T-helper 17 cell (primary cell): ENCODE results near the gene GRIK2. TPM values are rescaled to one million over a fixed set of nuclear protein-coding genes. Genes with fewer than 3 reads are reported as not detected.

Source experiments
- ATAC-seq: fragments of 150-1000 bp; cut with Tn5 transposase; 2 replicates; pipeline ENCODE4 v1.10.0; 2021; ENCODE audit warnings: mild to moderate bottlenecking, moderate library complexity
- DNase-seq, 3 donors: peaks; one replicate each; pipeline versions ENCODE4 v3.0.0 to v3.0.0-alpha.2; 2020 to 2021
- H3K9me3 ChIP-seq: one replicate; pipeline ENCODE4 v1.7.0; 2013; ENCODE audit warnings: low read length, mild to moderate bottlenecking; ENCODE audit not compliant: control insufficient read depth, poor library complexity, severe bottlenecking
- H3K27ac Mint-ChIP-seq: one replicate; pipeline ENCODE4 v1.8.0; 2022; ENCODE audit warnings: mild to moderate bottlenecking, moderate library complexity, mixed read lengths
- H3K27me3 Mint-ChIP-seq: one replicate; pipeline ENCODE4 v1.8.0; 2022; ENCODE audit warnings: mixed read lengths
- H3K36me3 Mint-ChIP-seq: one replicate; pipeline ENCODE4 v1.8.0; 2022; ENCODE audit warnings: low read depth, mixed read lengths
- H3K4me1 Mint-ChIP-seq: one replicate; pipeline ENCODE4 v1.8.0; 2022; ENCODE audit warnings: mild to moderate bottlenecking, mixed read lengths
- H3K4me3 Mint-ChIP-seq: one replicate; pipeline ENCODE4 v1.8.0; 2022; ENCODE audit warnings: mild to moderate bottlenecking, moderate library complexity, mixed read lengths
- total RNA-seq, 4 donors: library from RNA in 2 of 4; stranded (reverse) in 2 of 4; gene quantifications; one replicate each; pipeline ENCODE4 v1.2.3 and lab custom pipeline; 2022 to 2026

The GRIK2 gene
- total RNA-seq, 2 donors from 2014 or later: not detected

- ATAC-seq (no peak), DNase-seq (no peak)
- no peak overlapping the region for H3K4me3 Mint-ChIP-seq
- no peaks in the 10 kb centered on the region for H3K9me3 ChIP-seq
- no peaks in the 10 kb centered on the region for H3K4me1 Mint-ChIP-seq
- H3K27me3 Mint-ChIP-seq: no peaks in the 10 kb centered on the region
- H3K27ac Mint-ChIP-seq: no peak overlapping the region
- no peaks in the 10 kb centered on the region for H3K36me3 Mint-ChIP-seq
Observed at GRCh38 chr6:101543796-101544195, 150.3 kb downstream of the GRIK2 start.

- no peak for ATAC-seq
- Mint-ChIP-seq H3K27ac (no peak overlapping the region), H3K4me3 (no peak overlapping the region), H3K4me1 (no peaks in the 10 kb centered on the region), H3K36me3 (no peaks in the 10 kb centered on the region), H3K27me3 (no peaks in the 10 kb centered on the region)
- DNase-seq: no peak
- no peaks in the 10 kb centered on the region for H3K9me3 ChIP-seq
Observed at GRCh38 chr6:101544286-101544685, 150.8 kb downstream of the GRIK2 start.

GRCh38 chr6:101545191-101545590 lies 151.7 kb downstream of the GRIK2 start:
- DNase-seq: no peak
- Mint-ChIP-seq H3K4me3 (no peak overlapping the region), H3K27me3 (no peaks in the 10 kb centered on the region), H3K27ac (no peak overlapping the region), H3K4me1 (no peaks in the 10 kb centered on the region), H3K36me3 (no peaks in the 10 kb centered on the region)
- no peaks in the 10 kb centered on the region for H3K9me3 ChIP-seq
- no peak for ATAC-seq

GRCh38 chr6:101550451-101550850 lies 156.9 kb downstream of the GRIK2 start:
- no peaks in the 10 kb centered on the region for H3K9me3 ChIP-seq
- Mint-ChIP-seq H3K27me3 (no peaks in the 10 kb centered on the region), H3K4me3 (no peak overlapping the region), H3K27ac (no peak overlapping the region), H3K4me1 (no peaks in the 10 kb centered on the region), H3K36me3 (no peaks in the 10 kb centered on the region)
- ATAC-seq: no peak
- no peak for DNase-seq

- no peaks in the 10 kb centered on the region for H3K36me3 Mint-ChIP-seq
- no peak for ATAC-seq
Observed at GRCh38 chr6:101554231-101554630, 160.7 kb downstream of the GRIK2 start.

DNA sequence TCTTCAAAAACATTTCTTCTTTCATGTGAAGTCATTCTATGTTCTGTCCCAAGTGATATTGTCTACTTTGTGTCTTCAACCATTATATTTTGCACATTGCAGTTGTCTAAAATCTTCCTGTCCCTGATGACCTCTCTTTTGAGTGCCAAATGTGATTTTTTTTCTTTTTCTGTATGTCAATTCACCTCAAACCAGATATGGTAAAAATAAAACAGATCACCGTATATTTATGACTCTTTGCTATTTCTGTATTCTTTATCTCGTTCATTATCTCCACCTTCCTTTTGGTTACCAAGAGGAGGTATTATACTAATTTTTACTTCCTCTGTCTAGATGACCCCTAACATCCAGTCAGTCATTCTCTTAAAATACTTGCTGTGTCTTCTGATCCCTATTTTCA lies 165.2 kb downstream of the GRIK2 start:
- no peaks in the 10 kb centered on the region for H3K9me3 ChIP-seq
- Mint-ChIP-seq H3K4me1 (no peaks in the 10 kb centered on the region), H3K27me3 (no peaks in the 10 kb centered on the region), H3K36me3 (no peaks in the 10 kb centered on the region), H3K4me3 (no peak overlapping the region), H3K27ac (no peak overlapping the region)
- ATAC-seq (no peak), DNase-seq (no peak)

More at GRCh38 chr6:101554231-101554630, 160.7 kb downstream of the GRIK2 start:
- Mint-ChIP-seq H3K4me1 (no peaks in the 10 kb centered on the region), H3K27me3 (no peaks in the 10 kb centered on the region), H3K4me3 (no peak overlapping the region), H3K27ac (no peak overlapping the region)
- DNase-seq: no peak
- H3K9me3 ChIP-seq: no peaks in the 10 kb centered on the region

GRCh38 chr6:101572627-101573026 lies 179.1 kb downstream of the GRIK2 start:
- H3K9me3 ChIP-seq: no peaks in the 10 kb centered on the region
- Mint-ChIP-seq H3K4me3 (no peak overlapping the region), H3K27me3 (no peaks in the 10 kb centered on the region), H3K4me1 (no peaks in the 10 kb centered on the region), H3K27ac (no peak overlapping the region), H3K36me3 (no peaks in the 10 kb centered on the region)
- ATAC-seq: no peak
- no peak for DNase-seq

- no peak overlapping the region for H3K4me3 Mint-ChIP-seq
- no peaks in the 10 kb centered on the region for H3K27me3 Mint-ChIP-seq
Observed at GRCh38 chr6:101577091-101577490, 183.6 kb downstream of the GRIK2 start.

DNA sequence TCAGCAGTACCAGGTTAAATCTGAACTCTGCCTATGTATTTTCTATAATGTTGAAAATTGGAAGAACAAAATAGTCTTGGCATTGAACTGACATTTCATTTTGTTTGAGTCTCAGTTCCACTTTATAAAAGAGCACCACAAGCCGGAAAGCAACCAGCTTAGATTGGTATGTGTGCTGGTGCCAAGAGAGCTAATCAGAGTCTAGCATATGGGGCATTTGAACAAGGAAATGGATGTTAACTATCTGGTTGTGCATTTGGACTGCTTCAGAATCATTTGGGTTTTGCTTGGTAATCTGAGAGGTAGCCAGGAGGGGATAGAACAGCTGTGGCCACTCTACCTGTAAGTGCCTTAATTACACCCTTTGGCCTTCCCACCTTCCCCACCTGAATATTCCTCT lies 184.8 kb downstream of the GRIK2 start:
- no peak for ATAC-seq
- H3K27ac Mint-ChIP-seq: no peak overlapping the region
- no peak overlapping the region for H3K4me3 Mint-ChIP-seq
- no peaks in the 10 kb centered on the region for H3K9me3 ChIP-seq
- no peak for DNase-seq
- H3K27me3 Mint-ChIP-seq: no peaks in the 10 kb centered on the region
- no peaks in the 10 kb centered on the region for H3K4me1 Mint-ChIP-seq
- no peaks in the 10 kb centered on the region for H3K36me3 Mint-ChIP-seq

More at GRCh38 chr6:101577091-101577490, 183.6 kb downstream of the GRIK2 start:
- H3K27ac Mint-ChIP-seq: no peak overlapping the region
- ATAC-seq: no peak
- H3K4me1 Mint-ChIP-seq: no peaks in the 10 kb centered on the region
- H3K36me3 Mint-ChIP-seq: no peaks in the 10 kb centered on the region
- H3K9me3 ChIP-seq: no peaks in the 10 kb centered on the region
- DNase-seq: no peak

DNA sequence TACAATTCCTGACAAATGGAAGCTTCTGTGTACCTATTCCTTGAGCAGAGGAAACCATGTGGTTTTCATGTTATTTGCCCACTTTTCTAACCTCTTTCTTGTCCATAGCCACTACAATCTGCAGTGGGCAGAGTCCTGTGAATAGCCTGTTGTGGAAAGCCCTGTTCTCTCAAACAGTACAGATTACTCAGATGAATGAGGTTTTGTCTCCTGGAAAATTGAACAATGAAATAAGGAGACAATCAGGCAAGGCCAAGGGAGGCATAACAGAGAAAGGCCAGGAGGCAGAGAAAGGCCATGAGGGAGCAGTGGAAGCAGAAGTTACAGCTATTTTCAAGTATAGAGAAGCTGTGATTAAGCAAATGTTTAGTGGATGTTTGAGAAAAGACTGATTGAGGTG lies 189.3 kb downstream of the GRIK2 start:
- no peaks in the 10 kb centered on the region for H3K9me3 ChIP-seq
- no peak overlapping the region for H3K27ac Mint-ChIP-seq
- H3K4me3 Mint-ChIP-seq: no peak overlapping the region
- DNase-seq (no peak), ATAC-seq (no peak)
- no peaks in the 10 kb centered on the region for H3K4me1 Mint-ChIP-seq
- H3K27me3 Mint-ChIP-seq: no peaks in the 10 kb centered on the region
- H3K36me3 Mint-ChIP-seq: no peaks in the 10 kb centered on the region

DNA sequence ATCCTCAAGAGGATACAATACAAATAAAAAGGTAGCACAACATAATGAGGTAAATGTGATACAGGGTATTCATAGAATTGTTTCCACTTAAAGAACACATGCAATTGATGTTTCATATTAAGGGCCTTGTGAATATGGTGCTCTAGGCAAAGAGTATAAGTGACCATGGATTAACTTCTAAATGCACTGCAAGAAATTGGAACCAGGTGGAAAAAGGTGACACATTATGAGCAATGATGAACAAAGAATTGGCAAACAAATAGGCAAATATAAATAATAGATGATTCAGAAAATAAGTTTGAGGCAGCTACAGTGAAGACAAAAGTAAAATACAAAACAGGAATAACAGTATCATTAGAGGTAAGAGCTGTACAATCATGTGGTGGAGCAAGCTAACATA lies 192.0 kb downstream of the GRIK2 start:
- Mint-ChIP-seq H3K27ac (no peak overlapping the region), H3K4me1 (no peaks in the 10 kb centered on the region), H3K36me3 (no peaks in the 10 kb centered on the region), H3K4me3 (no peak overlapping the region), H3K27me3 (no peaks in the 10 kb centered on the region)
- DNase-seq (no peak), ATAC-seq (no peak)
- H3K9me3 ChIP-seq: no peaks in the 10 kb centered on the region

DNA sequence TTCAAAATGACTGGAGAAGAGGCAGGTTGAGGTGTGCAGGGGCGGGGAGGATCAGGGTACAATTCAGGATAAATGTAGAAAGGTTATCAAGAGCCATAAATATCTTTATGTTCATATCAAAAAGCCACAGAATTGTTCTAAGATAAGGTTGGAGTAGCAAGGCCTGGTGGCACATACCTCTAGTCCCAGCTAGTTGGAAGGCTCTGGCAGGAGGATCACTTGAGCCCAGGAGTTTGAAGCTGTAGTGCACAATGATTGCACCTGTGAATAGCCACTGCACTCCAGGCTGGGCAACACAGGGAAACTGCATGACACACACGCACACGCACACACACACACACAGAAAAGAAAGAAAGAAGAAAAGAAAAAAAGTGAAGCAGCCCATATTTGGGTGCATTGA lies 194.8 kb downstream of the GRIK2 start:
- Mint-ChIP-seq H3K27ac (no peak overlapping the region), H3K36me3 (no peaks in the 10 kb centered on the region), H3K4me1 (no peaks in the 10 kb centered on the region), H3K27me3 (no peaks in the 10 kb centered on the region), H3K4me3 (no peak overlapping the region)
- H3K9me3 ChIP-seq: no peaks in the 10 kb centered on the region
- ATAC-seq (no peak), DNase-seq (no peak)

GRCh38 chr6:101595276-101595675 lies 201.8 kb downstream of the GRIK2 start:
- H3K9me3 ChIP-seq: peaks cover 2% of the 10 kb centered on the region
- Mint-ChIP-seq H3K4me1 (no peaks in the 10 kb centered on the region), H3K4me3 (no peak overlapping the region), H3K27me3 (no peaks in the 10 kb centered on the region), H3K27ac (no peak overlapping the region), H3K36me3 (no peaks in the 10 kb centered on the region)
- no peak for ATAC-seq
- DNase-seq: no peak

DNA sequence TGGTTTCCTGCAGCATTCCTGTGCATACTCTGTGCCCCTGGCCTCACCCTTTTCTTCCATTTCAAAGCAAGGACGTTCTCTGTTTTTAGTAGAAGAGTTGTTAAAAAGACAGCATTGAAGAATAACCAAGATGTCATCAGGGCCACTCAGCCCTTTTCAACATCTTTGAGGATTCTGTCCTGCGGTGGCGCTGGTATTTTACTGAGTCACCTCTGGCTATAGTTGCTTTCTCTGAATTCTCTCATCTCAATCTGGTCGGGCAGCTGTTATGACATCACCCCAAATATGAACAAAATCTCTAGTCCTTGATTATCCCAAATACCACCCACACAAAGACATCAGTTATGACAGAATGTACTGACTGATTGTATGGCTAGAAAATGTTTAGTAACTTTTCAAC lies 204.2 kb downstream of the GRIK2 start:
- no peak overlapping the region for H3K27ac Mint-ChIP-seq
- H3K4me3 Mint-ChIP-seq: no peak overlapping the region
- no peak for DNase-seq
- no peaks in the 10 kb centered on the region for H3K27me3 Mint-ChIP-seq
- H3K36me3 Mint-ChIP-seq: no peaks in the 10 kb centered on the region
- no peak for ATAC-seq
- H3K4me1 Mint-ChIP-seq: no peaks in the 10 kb centered on the region
- H3K9me3 ChIP-seq: peaks cover 2% of the 10 kb centered on the region

GRCh38 chr6:101605426-101605825 lies 211.9 kb downstream of the GRIK2 start:
- no peaks in the 10 kb centered on the region for H3K36me3 Mint-ChIP-seq
- no peaks in the 10 kb centered on the region for H3K4me1 Mint-ChIP-seq
- ATAC-seq: no peak
- no peak overlapping the region for H3K27ac Mint-ChIP-seq
- H3K27me3 Mint-ChIP-seq: no peaks in the 10 kb centered on the region
- DNase-seq: no peak
- no peak overlapping the region for H3K4me3 Mint-ChIP-seq
- H3K9me3 ChIP-seq: no peaks in the 10 kb centered on the region
